Measurements from ENCODE around the gene SERPINB13.

SERPINB13 gene

DNA sequence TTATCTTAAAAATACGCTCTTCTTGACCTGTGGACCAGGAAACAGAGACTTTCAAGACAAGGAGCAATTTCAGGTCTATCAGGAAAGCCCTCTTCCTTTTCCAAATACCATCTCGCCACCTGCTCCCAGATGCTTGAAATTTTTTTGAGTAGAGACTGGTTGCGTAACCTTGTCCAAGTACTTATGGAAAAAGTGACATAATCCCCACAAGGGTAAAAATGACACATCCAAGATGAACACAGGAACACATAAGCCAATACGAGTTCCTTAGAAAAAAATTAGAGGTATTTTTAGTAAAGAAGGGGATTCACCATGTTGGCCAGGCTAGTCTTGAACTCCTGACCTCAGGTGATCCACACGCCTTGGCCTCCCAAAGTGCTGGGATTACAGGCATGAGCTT, 1.8 kb downstream of the SERPINB13 start:
- Histone ChIP-seq H3K27ac (no peak overlapping the region), H3K9ac (no peak overlapping the region), H3K36me3 (ENCODE audit: insufficient read depth) (no peaks in the 10 kb centered on the region), H3K79me2 (ENCODE audit: insufficient read depth, low read depth) (no peaks in the 10 kb centered on the region), H3K4me3 (IDR thresholded peaks at IDR 0.05; ENCODE audit: insufficient read depth, low read depth, low read length) (no peak overlapping the region), H3K4me1 (ENCODE audit: low read depth, poor library complexity, severe bottlenecking) (no peaks in the 10 kb centered on the region), H2AFZ (ENCODE audit: low read depth) (no peak overlapping the region), H3K4me2 (no peak overlapping the region), H4K20me1 (ENCODE audit: insufficient read depth) (no peaks in the 10 kb centered on the region), H3K27me3 (ENCODE audit: insufficient read depth, low read depth) (no peaks in the 10 kb centered on the region)
- no peak for TF ChIP-seq CTCF (conservative IDR thresholded peaks at IDR 0.05; ENCODE audit: low read depth, low read length)

GRCh38 chr18:63590373-63590772, 3.2 kb downstream of the SERPINB13 start:
- Histone ChIP-seq H3K9ac (no peak overlapping the region), H2AFZ (ENCODE audit: low read depth) (no peak overlapping the region), H3K36me3 (ENCODE audit: insufficient read depth) (no peaks in the 10 kb centered on the region), H3K4me1 (ENCODE audit: low read depth, poor library complexity, severe bottlenecking) (no peaks in the 10 kb centered on the region), H3K4me3 (IDR thresholded peaks at IDR 0.05; ENCODE audit: insufficient read depth, low read depth, low read length) (no peak overlapping the region), H4K20me1 (ENCODE audit: insufficient read depth) (no peaks in the 10 kb centered on the region), H3K4me2 (no peak overlapping the region), H3K27ac (no peak overlapping the region), H3K79me2 (ENCODE audit: insufficient read depth, low read depth) (no peaks in the 10 kb centered on the region), H3K27me3 (ENCODE audit: insufficient read depth, low read depth) (no peaks in the 10 kb centered on the region)
- no peak for TF ChIP-seq CTCF (conservative IDR thresholded peaks at IDR 0.05; ENCODE audit: low read depth, low read length)

GRCh38 chr18:63590966-63591695, 4.0 kb downstream of the SERPINB13 start:
- H3K4me1 ChIP-seq (ENCODE audit: low read depth, poor library complexity, severe bottlenecking) = no peaks in the 10 kb centered on the region
- no peaks in the 10 kb centered on the region for H3K36me3 ChIP-seq (ENCODE audit: insufficient read depth)
- no peak overlapping the region for H2AFZ ChIP-seq (ENCODE audit: low read depth)
- H3K4me3 ChIP-seq (IDR thresholded peaks at IDR 0.05; ENCODE audit: insufficient read depth, low read depth, low read length) = no peak overlapping the region
- no peaks in the 10 kb centered on the region for H3K27me3 ChIP-seq (ENCODE audit: insufficient read depth, low read depth)
- H4K20me1 ChIP-seq (ENCODE audit: insufficient read depth) = no peaks in the 10 kb centered on the region
- no peak overlapping the region for H3K9ac ChIP-seq
- H3K79me2 ChIP-seq (ENCODE audit: insufficient read depth, low read depth) = no peaks in the 10 kb centered on the region
- H3K27ac ChIP-seq = no peak overlapping the region
- no peak overlapping the region for H3K4me2 ChIP-seq
- TF ChIP-seq CTCF (conservative IDR thresholded peaks at IDR 0.05; ENCODE audit: low read depth, low read length) = no peak

DNA sequence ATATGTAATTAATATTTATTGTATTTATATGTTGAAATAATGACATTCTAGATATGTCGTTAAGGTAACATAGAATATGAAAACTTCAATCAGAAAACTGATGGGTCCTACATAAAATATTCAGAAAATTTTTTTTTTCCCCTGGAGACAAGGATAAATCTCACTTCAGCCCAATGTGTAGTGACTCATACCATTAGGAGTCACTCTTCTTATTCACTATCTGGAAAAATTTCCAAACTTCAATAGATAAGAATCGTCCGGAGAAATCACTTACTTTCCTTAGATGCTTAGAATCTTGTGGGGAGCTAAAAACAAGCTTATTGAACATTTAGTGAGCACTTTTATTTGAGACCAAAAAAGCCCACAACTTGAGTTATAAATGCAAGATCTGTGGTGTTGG, 4.6 kb downstream of the SERPINB13 start:
- no peak overlapping the region for H3K9ac ChIP-seq
- no peak for TF ChIP-seq CTCF (conservative IDR thresholded peaks at IDR 0.05; ENCODE audit: low read depth, low read length)
- no peak overlapping the region for H3K4me3 ChIP-seq (IDR thresholded peaks at IDR 0.05; ENCODE audit: insufficient read depth, low read depth, low read length)
- H4K20me1 ChIP-seq (ENCODE audit: insufficient read depth) = no peaks in the 10 kb centered on the region
- no peaks in the 10 kb centered on the region for H3K4me1 ChIP-seq (ENCODE audit: low read depth, poor library complexity, severe bottlenecking)
- no peak overlapping the region for H2AFZ ChIP-seq (ENCODE audit: low read depth)
- no peaks in the 10 kb centered on the region for H3K79me2 ChIP-seq (ENCODE audit: insufficient read depth, low read depth)
- no peak overlapping the region for H3K27ac ChIP-seq
- no peak overlapping the region for H3K4me2 ChIP-seq
- no peaks in the 10 kb centered on the region for H3K36me3 ChIP-seq (ENCODE audit: insufficient read depth)
- no peaks in the 10 kb centered on the region for H3K27me3 ChIP-seq (ENCODE audit: insufficient read depth, low read depth)

All from KMS-11 (cell line).